Measurements from ENCODE around the gene ZNF214.

The ZNF214 gene

DNA sequence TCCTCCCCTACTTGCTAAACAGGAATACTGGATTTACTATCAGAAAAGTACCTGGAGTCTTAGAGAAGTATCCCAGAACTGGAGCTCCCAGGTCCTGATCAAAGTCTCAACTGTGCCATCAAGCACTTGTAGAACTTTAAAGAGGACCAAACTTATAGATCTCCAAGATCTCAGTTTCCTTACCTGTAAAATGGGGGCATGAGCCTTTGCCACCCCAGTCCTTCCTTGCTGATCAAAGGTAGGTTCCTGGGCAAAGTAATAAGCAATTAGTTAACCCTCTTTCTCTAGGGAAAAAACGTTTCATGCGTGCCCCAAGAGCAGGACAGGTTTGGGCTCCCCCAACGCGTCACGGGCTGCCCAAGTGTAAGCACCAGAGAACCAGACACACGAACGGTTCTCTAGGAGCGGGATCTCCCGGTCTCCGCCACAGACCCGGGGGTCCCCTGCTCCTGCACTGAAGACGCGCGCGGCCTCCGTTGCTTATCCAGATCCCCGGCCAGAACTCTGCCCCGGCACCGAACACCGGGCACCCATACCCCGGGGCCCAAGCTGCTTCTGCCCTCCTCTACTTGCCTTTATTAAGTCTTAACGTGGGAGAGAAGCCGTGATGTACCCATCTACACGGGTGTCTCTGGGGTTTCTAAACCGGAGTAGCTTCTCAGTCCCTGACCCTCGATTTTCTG, 505 bp downstream of the ZNF214 start:
- no peak overlapping the region for H3K4me3 ChIP-seq (ENCODE audit: low read depth, low read length, poor library complexity, severe bottlenecking)
- no peaks in the 10 kb centered on the region for H4K20me1 ChIP-seq (ENCODE audit: insufficient read depth, low read length)
- no peaks in the 10 kb centered on the region for H3K9me2 ChIP-seq (ENCODE audit: low read depth, low read length)
- H3K4me1 ChIP-seq (ENCODE audit: insufficient read depth, low read length, severe bottlenecking): no peaks in the 10 kb centered on the region
- H3K27me3 ChIP-seq (ENCODE audit: insufficient read depth, low read length): no peaks in the 10 kb centered on the region
- no peak overlapping the region for H3K27ac ChIP-seq (ENCODE audit: low read depth, low read length, poor library complexity, severe bottlenecking)
- H3F3A ChIP-seq (ENCODE audit: insufficient read depth, low read length): no peaks in the 10 kb centered on the region
- H3K4me2 ChIP-seq (ENCODE audit: low read length): no peak overlapping the region
- no peaks in the 10 kb centered on the region for H3K9me3 ChIP-seq (ENCODE audit: low read length)
- no peak overlapping the region for H3K9ac ChIP-seq (ENCODE audit: low read length)
- H3K79me2 ChIP-seq (ENCODE audit: insufficient read depth, low read length): no peaks in the 10 kb centered on the region
- H2AFZ ChIP-seq (ENCODE audit: low read length): no peak overlapping the region
- H3K36me3 ChIP-seq (ENCODE audit: insufficient read depth, low read length): no peaks in the 10 kb centered on the region
- no peak for TF ChIP-seq EZH2 (IDR thresholded peaks at IDR 0.05; ENCODE audit: borderline replicate concordance, low read length)
- TF ChIP-seq, protein P1, sequence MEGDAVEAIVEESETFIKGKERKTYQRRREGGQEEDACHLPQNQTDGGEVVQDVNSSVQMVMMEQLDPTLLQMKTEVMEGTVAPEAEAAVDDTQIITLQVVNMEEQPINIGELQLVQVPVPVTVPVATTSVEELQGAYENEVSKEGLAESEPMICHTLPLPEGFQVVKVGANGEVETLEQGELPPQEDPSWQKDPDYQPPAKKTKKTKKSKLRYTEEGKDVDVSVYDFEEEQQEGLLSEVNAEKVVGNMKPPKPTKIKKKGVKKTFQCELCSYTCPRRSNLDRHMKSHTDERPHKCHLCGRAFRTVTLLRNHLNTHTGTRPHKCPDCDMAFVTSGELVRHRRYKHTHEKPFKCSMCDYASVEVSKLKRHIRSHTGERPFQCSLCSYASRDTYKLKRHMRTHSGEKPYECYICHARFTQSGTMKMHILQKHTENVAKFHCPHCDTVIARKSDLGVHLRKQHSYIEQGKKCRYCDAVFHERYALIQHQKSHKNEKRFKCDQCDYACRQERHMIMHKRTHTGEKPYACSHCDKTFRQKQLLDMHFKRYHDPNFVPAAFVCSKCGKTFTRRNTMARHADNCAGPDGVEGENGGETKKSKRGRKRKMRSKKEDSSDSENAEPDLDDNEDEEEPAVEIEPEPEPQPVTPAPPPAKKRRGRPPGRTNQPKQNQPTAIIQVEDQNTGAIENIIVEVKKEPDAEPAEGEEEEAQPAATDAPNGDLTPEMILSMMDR (IDR thresholded peaks at IDR 0.05; ENCODE audit: low read length): no peak

DNA sequence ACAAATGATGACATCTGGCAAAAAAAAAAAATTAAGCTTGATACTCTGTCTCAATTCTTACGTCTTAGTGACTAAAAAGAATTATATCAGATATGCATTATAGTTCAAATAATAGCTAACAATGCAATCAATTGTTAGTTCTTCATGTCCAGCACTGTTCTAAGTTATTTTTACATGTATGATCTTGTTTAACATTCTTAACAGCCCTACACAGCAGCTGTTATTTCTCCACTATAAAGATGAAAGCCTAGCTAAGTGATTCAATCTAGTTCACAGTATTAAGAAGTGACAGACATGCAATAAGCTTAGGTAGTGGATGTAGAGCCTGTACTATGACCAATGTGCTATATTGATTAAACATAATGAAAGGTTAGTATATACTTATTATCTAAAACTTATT, 4.1 kb downstream of the ZNF214 start:
- no peak overlapping the region for H3K27ac ChIP-seq (ENCODE audit: low read depth, low read length, poor library complexity, severe bottlenecking)
- H3K27me3 ChIP-seq (ENCODE audit: insufficient read depth, low read length): no peaks in the 10 kb centered on the region
- no peaks in the 10 kb centered on the region for H3K36me3 ChIP-seq (ENCODE audit: insufficient read depth, low read length)
- no peak overlapping the region for H3K4me3 ChIP-seq (ENCODE audit: low read depth, low read length, poor library complexity, severe bottlenecking)
- H3K9me3 ChIP-seq (ENCODE audit: low read length): no peaks in the 10 kb centered on the region
- H3K79me2 ChIP-seq (ENCODE audit: insufficient read depth, low read length): no peaks in the 10 kb centered on the region
- no peaks in the 10 kb centered on the region for H3K9me2 ChIP-seq (ENCODE audit: low read depth, low read length)
- H3K4me2 ChIP-seq (ENCODE audit: low read length): no peak overlapping the region
- no peaks in the 10 kb centered on the region for H3K4me1 ChIP-seq (ENCODE audit: insufficient read depth, low read length, severe bottlenecking)
- no peaks in the 10 kb centered on the region for H4K20me1 ChIP-seq (ENCODE audit: insufficient read depth, low read length)
- no peaks in the 10 kb centered on the region for H3F3A ChIP-seq (ENCODE audit: insufficient read depth, low read length)
- H2AFZ ChIP-seq (ENCODE audit: low read length): no peak overlapping the region
- TF ChIP-seq EZH2 (IDR thresholded peaks at IDR 0.05; ENCODE audit: borderline replicate concordance, low read length): no peak
- TF ChIP-seq, protein P1 (IDR thresholded peaks at IDR 0.05; ENCODE audit: low read length): no peak
- no peak overlapping the region for H3K9ac ChIP-seq (ENCODE audit: low read length)

DNA sequence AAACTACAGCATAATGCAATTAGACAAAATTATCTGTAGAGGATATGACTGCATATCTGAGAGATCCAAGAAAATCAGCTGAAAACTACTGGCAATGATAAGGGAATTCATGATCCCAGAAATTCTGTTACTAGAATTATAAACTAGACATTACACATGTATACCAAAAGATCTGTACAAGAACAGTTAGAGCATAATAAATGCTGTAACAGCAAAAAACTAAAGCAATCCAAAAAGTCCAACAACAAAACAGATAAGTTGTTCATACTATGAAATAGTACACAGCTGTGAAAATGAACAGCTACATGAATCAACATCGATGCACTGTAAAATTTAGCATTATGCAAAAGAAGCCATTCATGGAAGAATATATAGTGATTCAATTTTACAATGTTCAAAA, 6.0 kb downstream of the ZNF214 start:
- no peaks in the 10 kb centered on the region for H3K79me2 ChIP-seq (ENCODE audit: insufficient read depth, low read length)
- no peaks in the 10 kb centered on the region for H3K9me2 ChIP-seq (ENCODE audit: low read depth, low read length)
- no peaks in the 10 kb centered on the region for H3K36me3 ChIP-seq (ENCODE audit: insufficient read depth, low read length)
- no peaks in the 10 kb centered on the region for H4K20me1 ChIP-seq (ENCODE audit: insufficient read depth, low read length)
- H3K27me3 ChIP-seq (ENCODE audit: insufficient read depth, low read length): no peaks in the 10 kb centered on the region
- no peaks in the 10 kb centered on the region for H3K4me1 ChIP-seq (ENCODE audit: insufficient read depth, low read length, severe bottlenecking)
- no peak overlapping the region for H3K4me3 ChIP-seq (ENCODE audit: low read depth, low read length, poor library complexity, severe bottlenecking)
- no peak overlapping the region for H3K4me2 ChIP-seq (ENCODE audit: low read length)
- H3K9me3 ChIP-seq (ENCODE audit: low read length): no peaks in the 10 kb centered on the region
- H3K27ac ChIP-seq (ENCODE audit: low read depth, low read length, poor library complexity, severe bottlenecking): no peak overlapping the region
- no peak for TF ChIP-seq EZH2 (IDR thresholded peaks at IDR 0.05; ENCODE audit: borderline replicate concordance, low read length)
- TF ChIP-seq, protein P1 (IDR thresholded peaks at IDR 0.05; ENCODE audit: low read length): no peak
- no peak overlapping the region for H3K9ac ChIP-seq (ENCODE audit: low read length)
- no peaks in the 10 kb centered on the region for H3F3A ChIP-seq (ENCODE audit: insufficient read depth, low read length)
- no peak overlapping the region for H2AFZ ChIP-seq (ENCODE audit: low read length)

Data from OCI-LY1 (cell line).